Lower leg skin (tissue), 4 donors: ENCODE results near the gene WFS1. TPM values are rescaled to one million over a fixed set of nuclear protein-coding genes. Genes with fewer than 3 reads are reported as not detected.

Source experiments
- DNase-seq, 2 donors: peaks; one replicate each; pipeline ENCODE4 v3.0.0-alpha.2; 2019; ENCODE audit warnings: low spot score in 2 of 2
- H3K4me3 ChIP-seq: fragments of 200-600 bp; sonication (generic); 2 replicates; pipeline ENCODE4 v1.5.1; 2017; ENCODE audit warnings: mild to moderate bottlenecking, low read depth; ENCODE audit not compliant: poor library complexity, severe bottlenecking
- CTCF ChIP-seq, 3 donors: fragments of 450-650 bp; IDR thresholded peaks; one replicate each; pipeline ENCODE4 v1.5.1; 2016; ENCODE audit warnings: antibody characterized with exemption in 3 of 3, mild to moderate bottlenecking in 3 of 3, moderate library complexity in 2 of 3
- POLR2A ChIP-seq, 2 donors: fragments of 450-650 bp; IDR thresholded peaks; one replicate each; pipeline ENCODE4 v1.6.1; 2016 to 2017; ENCODE audit warnings: antibody characterized with exemption in 2 of 2, mild to moderate bottlenecking in 1 of 2, moderate library complexity in 1 of 2
- WGBS, 2 donors: methylation state at CpG; one replicate each; pipeline ENCODE4 v1.1.5; 2018; 5-methylcytosine and 5-hydroxymethylcytosine counted together
- intact Hi-C: fragments of 100-400 bp; cut with DNase I; formaldehyde crosslinking; loops from one replicate; pipeline ENCODE4 v1.15.0; 2023; ENCODE audit warnings: low total_unique reads
- total RNA-seq, 4 donors: library from RNA; depleted of rRNA; stranded (reverse); fragments of >200 nt; gene quantifications; one replicate each; pipeline ENCODE4 v1.1.0, GENCODE V29; 2016

Gene WFS1, protein sequence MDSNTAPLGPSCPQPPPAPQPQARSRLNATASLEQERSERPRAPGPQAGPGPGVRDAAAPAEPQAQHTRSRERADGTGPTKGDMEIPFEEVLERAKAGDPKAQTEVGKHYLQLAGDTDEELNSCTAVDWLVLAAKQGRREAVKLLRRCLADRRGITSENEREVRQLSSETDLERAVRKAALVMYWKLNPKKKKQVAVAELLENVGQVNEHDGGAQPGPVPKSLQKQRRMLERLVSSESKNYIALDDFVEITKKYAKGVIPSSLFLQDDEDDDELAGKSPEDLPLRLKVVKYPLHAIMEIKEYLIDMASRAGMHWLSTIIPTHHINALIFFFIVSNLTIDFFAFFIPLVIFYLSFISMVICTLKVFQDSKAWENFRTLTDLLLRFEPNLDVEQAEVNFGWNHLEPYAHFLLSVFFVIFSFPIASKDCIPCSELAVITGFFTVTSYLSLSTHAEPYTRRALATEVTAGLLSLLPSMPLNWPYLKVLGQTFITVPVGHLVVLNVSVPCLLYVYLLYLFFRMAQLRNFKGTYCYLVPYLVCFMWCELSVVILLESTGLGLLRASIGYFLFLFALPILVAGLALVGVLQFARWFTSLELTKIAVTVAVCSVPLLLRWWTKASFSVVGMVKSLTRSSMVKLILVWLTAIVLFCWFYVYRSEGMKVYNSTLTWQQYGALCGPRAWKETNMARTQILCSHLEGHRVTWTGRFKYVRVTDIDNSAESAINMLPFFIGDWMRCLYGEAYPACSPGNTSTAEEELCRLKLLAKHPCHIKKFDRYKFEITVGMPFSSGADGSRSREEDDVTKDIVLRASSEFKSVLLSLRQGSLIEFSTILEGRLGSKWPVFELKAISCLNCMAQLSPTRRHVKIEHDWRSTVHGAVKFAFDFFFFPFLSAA
- 10 to 100 TPM; 39.4 to 48.6 (median 45.1) TPM for total RNA-seq

DNA sequence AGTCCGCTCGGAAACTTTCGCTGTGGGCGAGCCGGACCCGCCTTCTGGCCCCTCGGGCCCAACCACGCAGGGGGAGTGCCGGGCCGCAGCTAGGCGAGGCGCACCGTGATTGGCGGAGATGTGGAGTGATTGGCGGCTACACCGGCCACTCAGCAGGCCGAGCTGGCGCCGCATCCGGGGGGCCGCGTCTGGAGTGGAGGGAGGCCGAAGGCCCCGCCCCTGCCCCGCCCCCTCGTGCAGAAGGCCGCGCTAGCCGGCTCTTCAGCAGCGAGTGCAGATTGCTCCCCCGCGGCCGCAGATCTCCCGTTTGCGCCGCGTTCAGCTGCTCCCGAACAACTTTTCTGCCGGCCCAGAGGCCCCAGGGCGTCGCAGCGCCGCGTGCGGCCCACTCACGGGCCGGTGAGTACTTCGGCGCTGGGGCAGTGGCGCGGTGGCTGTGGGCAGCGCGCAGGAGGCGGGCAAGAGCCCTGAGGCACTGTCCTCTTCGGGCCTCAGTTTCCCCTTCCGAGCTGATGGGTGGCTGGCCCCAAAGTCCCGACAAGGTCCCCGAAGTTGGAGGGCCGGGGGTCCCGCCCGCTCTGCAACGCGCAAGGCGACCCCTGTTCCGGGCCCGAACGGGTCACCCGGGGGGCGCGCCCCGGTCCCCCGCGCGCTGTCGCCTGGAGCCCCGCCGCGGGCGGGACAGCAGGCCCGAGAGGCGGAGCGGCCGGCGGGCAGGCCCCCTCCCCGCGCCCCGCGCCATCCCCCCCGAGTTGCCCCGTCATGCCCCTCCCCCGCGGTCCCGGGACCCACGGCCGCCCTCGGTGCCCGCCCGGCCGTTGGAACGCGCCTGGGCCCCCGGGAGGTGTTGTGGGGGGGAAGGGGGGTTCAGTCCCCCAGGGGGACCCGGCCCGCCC is at the start of gene WFS1:
TSS of gene WFS1 (plus strand) at position 235 of the 896 bp plus-strand sequence. CDS start 7,606 bp downstream, outside the sequence.
- intact Hi-C loops: no loop called here
- no peak for TF ChIP-seq CTCF (IDR thresholded peaks at IDR 0.05)
- H3K4me3 ChIP-seq: peak within 1 kb of the TSS; percentile 79
- 0% methylated on average over 35 to 65 of the region's 104 CpGs for WGBS, 2 donors
- DNase-seq: peak; percentile 98 to 100

- intact Hi-C loops: no loop called here
- DNase-seq: peak in 1 of 2 donors; percentile 60
- 16 to 21% methylated on average over 16 of the region's 16 CpGs for WGBS, 2 donors
- H3K4me3 ChIP-seq: no peak overlapping the region
- TF ChIP-seq CTCF (IDR thresholded peaks at IDR 0.05): no peak
- no peak for TF ChIP-seq POLR2A (IDR thresholded peaks at IDR 0.05)
Measured at GRCh38 chr4:6221301-6221850, 48.3 kb upstream of the WFS1 start.

DNA sequence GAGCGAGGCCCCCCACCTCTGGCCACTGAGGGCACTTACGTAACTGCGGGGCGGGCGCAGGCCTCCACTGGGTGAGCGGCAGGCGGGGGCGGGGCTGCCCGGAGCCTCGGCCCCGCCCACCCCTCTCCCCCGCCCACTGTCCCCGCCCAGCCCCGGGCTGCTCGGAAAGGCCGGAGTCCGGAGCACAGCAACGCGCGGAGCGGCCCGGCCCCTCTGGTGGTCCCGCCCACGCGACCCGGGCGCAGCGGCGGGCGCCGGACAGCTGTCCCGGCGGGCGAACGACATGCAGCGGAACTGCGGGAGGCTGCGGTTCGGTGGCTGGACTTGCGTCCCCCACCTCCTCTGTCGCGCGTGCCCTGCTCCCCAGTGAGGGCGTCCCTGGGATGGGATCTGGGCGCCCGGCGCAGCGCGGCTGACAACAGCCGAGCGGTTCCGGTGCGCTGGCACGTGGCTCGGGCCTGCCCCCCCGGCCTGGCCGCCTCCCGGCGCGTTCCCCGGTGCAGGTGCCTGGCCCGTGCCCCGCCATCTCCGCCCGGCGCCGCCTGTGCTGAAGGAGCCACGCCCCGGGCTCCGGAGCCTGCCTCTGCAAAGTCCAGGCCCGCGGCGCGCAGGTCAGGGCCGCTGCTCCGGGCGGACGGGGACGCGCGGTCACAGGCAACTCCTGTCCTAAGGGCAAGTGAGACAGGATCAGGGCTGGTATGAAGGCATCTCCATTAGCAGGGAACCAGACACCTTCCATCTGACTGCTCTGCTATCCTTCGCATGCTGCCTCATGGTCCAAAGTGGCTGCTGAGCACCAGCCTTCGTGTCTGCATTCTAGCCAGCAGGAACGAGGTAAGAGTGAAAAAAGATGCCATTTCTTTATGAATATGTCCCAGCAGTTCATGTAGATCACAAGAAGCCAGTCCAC is 47.5 kb upstream of the WFS1 start:
- intact Hi-C loops: no loop called here
- TF ChIP-seq CTCF (IDR thresholded peaks at IDR 0.05): no peak
- TF ChIP-seq POLR2A (IDR thresholded peaks at IDR 0.05): no peak
- no peak overlapping the region for H3K4me3 ChIP-seq
- 11 to 30% methylated on average over 22 to 32 of the region's 84 CpGs for WGBS, 2 donors
- DNase-seq: peak in 1 of 2 donors; percentile 64

DNA sequence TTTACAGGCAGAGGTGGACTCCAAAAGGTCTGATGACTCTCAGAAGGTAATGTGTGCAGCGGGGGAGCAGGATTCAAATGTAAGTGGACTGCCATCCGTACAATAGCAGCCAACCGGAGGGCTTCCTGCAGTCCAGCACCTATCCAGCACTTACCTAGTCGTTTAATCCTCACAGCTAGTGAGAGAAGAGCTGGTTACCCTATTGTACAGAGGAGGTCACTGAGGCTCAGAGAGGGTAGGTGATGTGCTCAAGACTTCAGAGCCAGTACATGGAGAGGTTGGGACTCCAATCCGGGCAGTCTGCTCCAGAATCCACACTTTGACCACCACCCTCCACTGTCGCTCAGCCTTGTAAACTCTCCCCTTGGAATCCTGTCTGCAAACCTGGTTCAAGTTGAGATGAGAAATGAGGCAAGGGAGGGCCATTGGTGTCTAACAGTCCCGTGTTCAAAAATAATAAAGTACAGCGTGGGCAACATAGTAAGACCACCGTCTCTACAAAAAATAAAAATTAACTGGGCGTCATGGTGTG is 46.8 kb upstream of the WFS1 start:
- peak in 1 of 2 donors; percentile 5 for DNase-seq
- H3K4me3 ChIP-seq: no peak overlapping the region
- TF ChIP-seq CTCF (IDR thresholded peaks at IDR 0.05) (no peak), POLR2A (IDR thresholded peaks at IDR 0.05) (no peak)
- 59 to 60% methylated on average over 10 of the region's 10 CpGs for WGBS, 2 donors
- intact Hi-C loops: no loop called here
